Lower leg skin (tissue), 3 donors: ENCODE results near the gene SOX13.

Source experiments
- POLR2A ChIP-seq, 2 donors: fragments of 450-650 bp; IDR thresholded peaks; one replicate each; pipeline ENCODE4 v1.6.1; 2016 to 2017; ENCODE audit warnings: antibody characterized with exemption in 2 of 2, mild to moderate bottlenecking in 1 of 2, moderate library complexity in 1 of 2
- TF ChIP-seq, protein P1 (sequence below), 3 donors: fragments of 450-650 bp; IDR thresholded peaks; one replicate each; pipeline ENCODE4 v1.5.1; 2016; ENCODE audit warnings: antibody characterized with exemption in 3 of 3, mild to moderate bottlenecking in 3 of 3, moderate library complexity in 2 of 3

DNA sequence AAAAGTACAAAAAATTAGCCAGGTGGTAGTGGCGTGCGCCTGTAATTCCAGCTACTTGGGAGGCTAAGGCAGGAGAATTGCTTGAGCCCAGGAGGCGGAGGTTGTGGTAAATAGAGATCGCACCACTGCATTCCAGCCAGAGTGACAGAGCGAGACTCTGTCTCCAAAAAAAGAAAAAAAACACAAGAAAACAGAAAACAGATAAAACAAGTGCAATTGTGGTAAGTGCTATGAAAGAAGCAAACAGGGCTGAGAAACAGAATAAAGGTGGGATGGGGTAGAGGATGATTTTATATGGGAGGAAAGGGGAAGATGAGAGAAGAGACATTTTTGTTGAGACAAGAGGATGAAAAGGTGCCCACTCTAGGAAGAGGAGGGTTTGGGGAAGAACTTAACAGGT is 5.0 kb upstream of the SOX13 start:
- TF ChIP-seq, protein P1, sequence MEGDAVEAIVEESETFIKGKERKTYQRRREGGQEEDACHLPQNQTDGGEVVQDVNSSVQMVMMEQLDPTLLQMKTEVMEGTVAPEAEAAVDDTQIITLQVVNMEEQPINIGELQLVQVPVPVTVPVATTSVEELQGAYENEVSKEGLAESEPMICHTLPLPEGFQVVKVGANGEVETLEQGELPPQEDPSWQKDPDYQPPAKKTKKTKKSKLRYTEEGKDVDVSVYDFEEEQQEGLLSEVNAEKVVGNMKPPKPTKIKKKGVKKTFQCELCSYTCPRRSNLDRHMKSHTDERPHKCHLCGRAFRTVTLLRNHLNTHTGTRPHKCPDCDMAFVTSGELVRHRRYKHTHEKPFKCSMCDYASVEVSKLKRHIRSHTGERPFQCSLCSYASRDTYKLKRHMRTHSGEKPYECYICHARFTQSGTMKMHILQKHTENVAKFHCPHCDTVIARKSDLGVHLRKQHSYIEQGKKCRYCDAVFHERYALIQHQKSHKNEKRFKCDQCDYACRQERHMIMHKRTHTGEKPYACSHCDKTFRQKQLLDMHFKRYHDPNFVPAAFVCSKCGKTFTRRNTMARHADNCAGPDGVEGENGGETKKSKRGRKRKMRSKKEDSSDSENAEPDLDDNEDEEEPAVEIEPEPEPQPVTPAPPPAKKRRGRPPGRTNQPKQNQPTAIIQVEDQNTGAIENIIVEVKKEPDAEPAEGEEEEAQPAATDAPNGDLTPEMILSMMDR (IDR thresholded peaks at IDR 0.05) = no peak
- TF ChIP-seq POLR2A (IDR thresholded peaks at IDR 0.05) = no peak
